K562 (cell line): ENCODE data around the gene SLC25A10. TPM values are rescaled to one million over a fixed set of nuclear protein-coding genes. Genes with fewer than 3 reads are reported as not detected.

Experiments used
- ATF1 ChIP-seq, 2 experiments: fragments of 450-650 bp in 1 of 2; IDR thresholded peaks; 2 replicates each; pipeline ENCODE4 v1.6.1; 2016; ENCODE audit warnings: missing compliant biosample characterization in 1 of 2, missing genetic modification characterization in 1 of 2
- CBX2 ChIP-seq: fragments of 200-600 bp; sonication (generic); IDR thresholded peaks from one replicate; pipeline ENCODE4 v1.6.1; 2012; ENCODE audit warnings: mild to moderate bottlenecking, low read length, inconsistent platforms; ENCODE audit not compliant: insufficient read depth, poor library complexity, severe bottlenecking
- HINFP ChIP-seq: fragments of 450-650 bp; conservative IDR thresholded peaks from 2 replicates; pipeline ENCODE4 v1.6.1; 2016; ENCODE audit warnings: missing genetic modification characterization, low read depth, mild to moderate bottlenecking, control low read depth, missing compliant biosample characterization
- ILK ChIP-seq: fragments of 450-650 bp; IDR thresholded peaks from 2 replicates; pipeline ENCODE4 v1.6.1; 2016; ENCODE audit warnings: missing genetic modification characterization, low read depth, mild to moderate bottlenecking, missing compliant biosample characterization, moderate library complexity, borderline replicate concordance
- RNF2 ChIP-seq: sonication (generic); IDR thresholded peaks from 2 replicates; pipeline ENCODE4 v1.6.1; 2016
- SMAD4 ChIP-seq: fragments of 250-450 bp; sonication (Bioruptor Pico); conservative IDR thresholded peaks from 2 replicates; pipeline ENCODE4 v1.8.0; 2021; ENCODE audit warnings: inconsistent platforms, mild to moderate bottlenecking, moderate library complexity
- ZNF778 ChIP-seq: fragments of 450-650 bp; formaldehyde crosslinking; IDR thresholded peaks from 2 replicates; pipeline ENCODE4 v1.4.0; 2020; ENCODE audit warnings: mild to moderate bottlenecking, moderate library complexity
- polyA plus RNA-seq, 8 experiments: library from polyadenylated mRNA; depleted of rRNA in 4 of 8; stranded (reverse) in 5 of 8; unstranded in 3 of 8; fragments of >200 nt; fragmentation: Nextera tagmentation in 2 of 8; fragmentation: Illumina TruSeq in 1 of 8; extraction: Ambion mirVana in 2 of 8; extraction: Trizol in 1 of 8; gene quantifications; 2 replicates each; pipeline versions ENCODE4 v1.2.1 to v1.2.3, GENCODE V29; 2011 to 2014; ENCODE audit warnings: inconsistent platforms in 1 of 8, missing spikeins in 1 of 8
- total RNA-seq, 7 experiments: library from RNA; depleted of rRNA in 6 of 7; stranded (reverse); fragments of >200 nt in 6 of 7; fragmentation: Illumina TruSeq in 2 of 7; extraction: Trizol in 2 of 7; gene quantifications; 2 replicates each; pipeline versions ENCODE4 v1.2.1 to v1.2.3, GENCODE V29; 2011 to 2021; ENCODE audit warnings: low replicate concordance in 1 of 7
- TF ChIP-seq, protein P1 (sequence below): fragments of 450-650 bp; IDR thresholded peaks from 2 replicates; pipeline ENCODE4 v1.6.1; 2016; ENCODE audit warnings: mild to moderate bottlenecking, moderate library complexity
- TF ChIP-seq, protein P2 (sequence below): sonication (generic); formaldehyde crosslinking; IDR thresholded peaks from 2 replicates; pipeline ENCODE4 v1.8.0; 2023; ENCODE audit warnings: mild to moderate bottlenecking, missing genetic modification reagents

SLC25A10 gene
- total and polyA plus RNA-seq, 9 of the 15 experiments (the other 6 are each of a cell fraction or from before 2014, with no cell fraction given): 0.10 to 85.6 (median 34.3) TPM

DNA sequence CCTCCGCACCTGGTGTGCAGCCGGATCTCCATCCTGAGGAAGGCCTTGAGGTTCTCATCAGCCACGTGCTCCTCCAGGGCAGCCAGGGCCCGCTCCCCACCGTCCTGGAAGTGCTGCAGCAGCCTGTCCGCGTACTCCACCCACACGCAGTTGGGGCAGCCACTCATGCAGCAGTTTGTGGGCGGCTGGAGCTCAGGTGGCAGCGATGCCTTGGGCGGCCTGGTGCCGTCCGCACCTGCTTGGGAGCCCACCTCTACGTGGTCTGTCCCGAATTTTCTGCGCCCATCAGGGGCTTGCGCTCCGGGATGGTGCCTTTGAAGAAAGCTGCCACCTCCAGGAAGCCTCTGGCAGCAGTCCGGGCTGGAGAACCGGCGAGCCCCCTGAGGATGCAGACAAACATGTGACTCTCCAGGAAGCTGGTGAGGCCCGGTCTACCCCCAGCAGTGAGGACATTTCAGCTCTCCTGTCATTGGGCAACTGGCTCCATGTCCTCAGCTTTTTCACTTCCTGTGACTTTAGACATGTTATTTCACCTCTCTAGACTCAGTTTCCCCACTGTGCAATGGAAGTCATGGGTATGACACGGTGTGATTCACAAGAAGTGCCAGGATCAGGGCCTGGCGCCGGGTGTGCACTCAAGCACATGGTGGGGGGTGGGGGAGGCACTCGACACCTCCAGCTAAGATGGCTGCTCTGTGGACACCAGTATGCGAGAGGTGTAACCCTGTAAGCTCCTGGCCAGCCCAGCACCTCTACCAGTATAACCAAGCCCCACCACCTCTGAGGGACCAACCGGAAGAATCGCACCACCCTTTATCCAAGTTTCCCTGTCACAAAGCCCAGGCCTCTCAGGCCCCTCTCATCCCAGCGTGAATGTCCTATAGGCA is 46.6 kb upstream of the SLC25A10 start (continued):
- TF ChIP-seq, protein P1, sequence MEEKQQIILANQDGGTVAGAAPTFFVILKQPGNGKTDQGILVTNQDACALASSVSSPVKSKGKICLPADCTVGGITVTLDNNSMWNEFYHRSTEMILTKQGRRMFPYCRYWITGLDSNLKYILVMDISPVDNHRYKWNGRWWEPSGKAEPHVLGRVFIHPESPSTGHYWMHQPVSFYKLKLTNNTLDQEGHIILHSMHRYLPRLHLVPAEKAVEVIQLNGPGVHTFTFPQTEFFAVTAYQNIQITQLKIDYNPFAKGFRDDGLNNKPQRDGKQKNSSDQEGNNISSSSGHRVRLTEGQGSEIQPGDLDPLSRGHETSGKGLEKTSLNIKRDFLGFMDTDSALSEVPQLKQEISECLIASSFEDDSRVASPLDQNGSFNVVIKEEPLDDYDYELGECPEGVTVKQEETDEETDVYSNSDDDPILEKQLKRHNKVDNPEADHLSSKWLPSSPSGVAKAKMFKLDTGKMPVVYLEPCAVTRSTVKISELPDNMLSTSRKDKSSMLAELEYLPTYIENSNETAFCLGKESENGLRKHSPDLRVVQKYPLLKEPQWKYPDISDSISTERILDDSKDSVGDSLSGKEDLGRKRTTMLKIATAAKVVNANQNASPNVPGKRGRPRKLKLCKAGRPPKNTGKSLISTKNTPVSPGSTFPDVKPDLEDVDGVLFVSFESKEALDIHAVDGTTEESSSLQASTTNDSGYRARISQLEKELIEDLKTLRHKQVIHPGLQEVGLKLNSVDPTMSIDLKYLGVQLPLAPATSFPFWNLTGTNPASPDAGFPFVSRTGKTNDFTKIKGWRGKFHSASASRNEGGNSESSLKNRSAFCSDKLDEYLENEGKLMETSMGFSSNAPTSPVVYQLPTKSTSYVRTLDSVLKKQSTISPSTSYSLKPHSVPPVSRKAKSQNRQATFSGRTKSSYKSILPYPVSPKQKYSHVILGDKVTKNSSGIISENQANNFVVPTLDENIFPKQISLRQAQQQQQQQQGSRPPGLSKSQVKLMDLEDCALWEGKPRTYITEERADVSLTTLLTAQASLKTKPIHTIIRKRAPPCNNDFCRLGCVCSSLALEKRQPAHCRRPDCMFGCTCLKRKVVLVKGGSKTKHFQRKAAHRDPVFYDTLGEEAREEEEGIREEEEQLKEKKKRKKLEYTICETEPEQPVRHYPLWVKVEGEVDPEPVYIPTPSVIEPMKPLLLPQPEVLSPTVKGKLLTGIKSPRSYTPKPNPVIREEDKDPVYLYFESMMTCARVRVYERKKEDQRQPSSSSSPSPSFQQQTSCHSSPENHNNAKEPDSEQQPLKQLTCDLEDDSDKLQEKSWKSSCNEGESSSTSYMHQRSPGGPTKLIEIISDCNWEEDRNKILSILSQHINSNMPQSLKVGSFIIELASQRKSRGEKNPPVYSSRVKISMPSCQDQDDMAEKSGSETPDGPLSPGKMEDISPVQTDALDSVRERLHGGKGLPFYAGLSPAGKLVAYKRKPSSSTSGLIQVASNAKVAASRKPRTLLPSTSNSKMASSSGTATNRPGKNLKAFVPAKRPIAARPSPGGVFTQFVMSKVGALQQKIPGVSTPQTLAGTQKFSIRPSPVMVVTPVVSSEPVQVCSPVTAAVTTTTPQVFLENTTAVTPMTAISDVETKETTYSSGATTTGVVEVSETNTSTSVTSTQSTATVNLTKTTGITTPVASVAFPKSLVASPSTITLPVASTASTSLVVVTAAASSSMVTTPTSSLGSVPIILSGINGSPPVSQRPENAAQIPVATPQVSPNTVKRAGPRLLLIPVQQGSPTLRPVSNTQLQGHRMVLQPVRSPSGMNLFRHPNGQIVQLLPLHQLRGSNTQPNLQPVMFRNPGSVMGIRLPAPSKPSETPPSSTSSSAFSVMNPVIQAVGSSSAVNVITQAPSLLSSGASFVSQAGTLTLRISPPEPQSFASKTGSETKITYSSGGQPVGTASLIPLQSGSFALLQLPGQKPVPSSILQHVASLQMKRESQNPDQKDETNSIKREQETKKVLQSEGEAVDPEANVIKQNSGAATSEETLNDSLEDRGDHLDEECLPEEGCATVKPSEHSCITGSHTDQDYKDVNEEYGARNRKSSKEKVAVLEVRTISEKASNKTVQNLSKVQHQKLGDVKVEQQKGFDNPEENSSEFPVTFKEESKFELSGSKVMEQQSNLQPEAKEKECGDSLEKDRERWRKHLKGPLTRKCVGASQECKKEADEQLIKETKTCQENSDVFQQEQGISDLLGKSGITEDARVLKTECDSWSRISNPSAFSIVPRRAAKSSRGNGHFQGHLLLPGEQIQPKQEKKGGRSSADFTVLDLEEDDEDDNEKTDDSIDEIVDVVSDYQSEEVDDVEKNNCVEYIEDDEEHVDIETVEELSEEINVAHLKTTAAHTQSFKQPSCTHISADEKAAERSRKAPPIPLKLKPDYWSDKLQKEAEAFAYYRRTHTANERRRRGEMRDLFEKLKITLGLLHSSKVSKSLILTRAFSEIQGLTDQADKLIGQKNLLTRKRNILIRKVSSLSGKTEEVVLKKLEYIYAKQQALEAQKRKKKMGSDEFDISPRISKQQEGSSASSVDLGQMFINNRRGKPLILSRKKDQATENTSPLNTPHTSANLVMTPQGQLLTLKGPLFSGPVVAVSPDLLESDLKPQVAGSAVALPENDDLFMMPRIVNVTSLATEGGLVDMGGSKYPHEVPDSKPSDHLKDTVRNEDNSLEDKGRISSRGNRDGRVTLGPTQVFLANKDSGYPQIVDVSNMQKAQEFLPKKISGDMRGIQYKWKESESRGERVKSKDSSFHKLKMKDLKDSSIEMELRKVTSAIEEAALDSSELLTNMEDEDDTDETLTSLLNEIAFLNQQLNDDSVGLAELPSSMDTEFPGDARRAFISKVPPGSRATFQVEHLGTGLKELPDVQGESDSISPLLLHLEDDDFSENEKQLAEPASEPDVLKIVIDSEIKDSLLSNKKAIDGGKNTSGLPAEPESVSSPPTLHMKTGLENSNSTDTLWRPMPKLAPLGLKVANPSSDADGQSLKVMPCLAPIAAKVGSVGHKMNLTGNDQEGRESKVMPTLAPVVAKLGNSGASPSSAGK: peak; percentile 98
- TF ChIP-seq RNF2: peak; percentile 54; the same call in 1 of the 2 replicates
- peak; percentile 77; the same call in 1 of the 2 replicates for TF ChIP-seq HINFP (tag)
- no peak for TF ChIP-seq ZNF778 (CRISPR knock-in tag)
- TF ChIP-seq, protein P2, sequence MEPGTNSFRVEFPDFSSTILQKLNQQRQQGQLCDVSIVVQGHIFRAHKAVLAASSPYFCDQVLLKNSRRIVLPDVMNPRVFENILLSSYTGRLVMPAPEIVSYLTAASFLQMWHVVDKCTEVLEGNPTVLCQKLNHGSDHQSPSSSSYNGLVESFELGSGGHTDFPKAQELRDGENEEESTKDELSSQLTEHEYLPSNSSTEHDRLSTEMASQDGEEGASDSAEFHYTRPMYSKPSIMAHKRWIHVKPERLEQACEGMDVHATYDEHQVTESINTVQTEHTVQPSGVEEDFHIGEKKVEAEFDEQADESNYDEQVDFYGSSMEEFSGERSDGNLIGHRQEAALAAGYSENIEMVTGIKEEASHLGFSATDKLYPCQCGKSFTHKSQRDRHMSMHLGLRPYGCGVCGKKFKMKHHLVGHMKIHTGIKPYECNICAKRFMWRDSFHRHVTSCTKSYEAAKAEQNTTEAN: no peak
- TF ChIP-seq ILK (tag): no peak
- peak; percentile 91 for TF ChIP-seq SMAD4 (CRISPR knock-in tag)
- TF ChIP-seq CBX2: no peak
- no peak for TF ChIP-seq ATF1 (CRISPR knock-in tag; IDR thresholded peaks at IDR 0.05)
- TF ChIP-seq ATF1 (tag; IDR thresholded peaks at IDR 0.05): peak; percentile 33
